ENCODE data around the gene NMNAT2. TPM values are rescaled to one million over a fixed set of nuclear protein-coding genes. Genes with fewer than 3 reads are reported as not detected.

Gene NMNAT2
- total RNA-seq, 1 experiment from 2014 or later: 4.7 TPM

DNA sequence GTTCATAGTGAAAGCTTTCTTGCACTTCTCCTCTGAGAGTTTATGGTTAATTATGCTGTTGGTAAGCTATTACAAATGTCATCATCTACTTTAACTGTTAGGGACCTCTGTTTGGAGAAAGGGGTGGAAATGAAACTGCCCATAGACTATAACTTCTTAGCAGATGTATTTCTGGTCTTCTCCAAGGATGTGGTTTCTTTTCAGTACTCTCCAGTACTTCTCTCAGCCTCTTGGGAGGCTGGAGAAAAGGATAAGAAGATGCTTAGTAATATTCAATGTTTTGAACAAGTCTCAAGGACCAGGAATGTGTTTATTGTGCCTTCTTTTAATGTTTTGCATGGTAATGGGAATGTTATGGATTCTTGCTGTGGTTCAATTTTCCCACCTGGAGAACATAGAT lies 171.7 kb downstream of the NMNAT2 start:
- H3K27ac Mint-ChIP-seq (ENCODE audit: low read depth, unreplicated experiment): no peak overlapping the region

DNA sequence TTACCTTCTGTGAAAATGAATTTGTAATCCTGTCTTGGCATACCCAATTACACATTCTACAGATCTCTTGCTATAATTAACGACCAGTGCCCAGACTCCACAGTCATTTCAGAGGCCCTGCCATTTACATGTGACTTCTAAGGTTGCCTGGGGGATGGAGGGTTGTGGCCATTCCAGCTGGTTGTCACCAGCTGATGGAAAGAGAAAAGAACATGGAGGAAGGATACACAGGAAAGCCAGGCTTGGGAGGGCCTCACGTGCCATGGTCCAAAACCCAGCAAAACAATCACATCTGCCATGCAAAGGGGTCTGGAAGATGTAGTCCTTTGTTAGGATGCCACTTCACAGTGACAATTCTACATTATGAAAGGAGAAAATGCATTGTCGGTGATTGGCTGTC lies 172.8 kb downstream of the NMNAT2 start:
- no TSS peak for BruUV-seq (replicated peaks)
- Mint-ChIP-seq H3K27me3 (ENCODE audit: insufficient read depth, unreplicated experiment) (no peaks in the 10 kb centered on the region), H3K36me3 (ENCODE audit: insufficient read depth, unreplicated experiment) (peaks cover 67% of the 10 kb centered on the region), H3K27ac (ENCODE audit: low read depth, unreplicated experiment) (peak overlapping the region; percentile 35), H3K9me3 (ENCODE audit: unreplicated experiment) (peaks cover 7% of the 10 kb centered on the region), H3K4me3 (ENCODE audit: unreplicated experiment) (no peak overlapping the region), H3K4me1 (ENCODE audit: insufficient read depth, unreplicated experiment) (peaks cover 36% of the 10 kb centered on the region)
- ChIA-PET CTCF (interaction anchor here (0.7 to 1.6 kb wide), 3 partner anchors 22 to 393 kb away, joined by 3 to 4 read pairs (median 4); no protein-coding TSS in a partner anchor), POLR2A (interaction anchor here (0.9 to 5.4 kb wide), 7 partner anchors 10 to 185 kb away, joined by 3 to 32 read pairs (median 3); no protein-coding TSS in a partner anchor)
- intact Hi-C loops (cut with micrococcal nuclease): no loop called here
- DNase-seq (ENCODE audit: unreplicated experiment): no peak
- TF ChIP-seq, protein P1, sequence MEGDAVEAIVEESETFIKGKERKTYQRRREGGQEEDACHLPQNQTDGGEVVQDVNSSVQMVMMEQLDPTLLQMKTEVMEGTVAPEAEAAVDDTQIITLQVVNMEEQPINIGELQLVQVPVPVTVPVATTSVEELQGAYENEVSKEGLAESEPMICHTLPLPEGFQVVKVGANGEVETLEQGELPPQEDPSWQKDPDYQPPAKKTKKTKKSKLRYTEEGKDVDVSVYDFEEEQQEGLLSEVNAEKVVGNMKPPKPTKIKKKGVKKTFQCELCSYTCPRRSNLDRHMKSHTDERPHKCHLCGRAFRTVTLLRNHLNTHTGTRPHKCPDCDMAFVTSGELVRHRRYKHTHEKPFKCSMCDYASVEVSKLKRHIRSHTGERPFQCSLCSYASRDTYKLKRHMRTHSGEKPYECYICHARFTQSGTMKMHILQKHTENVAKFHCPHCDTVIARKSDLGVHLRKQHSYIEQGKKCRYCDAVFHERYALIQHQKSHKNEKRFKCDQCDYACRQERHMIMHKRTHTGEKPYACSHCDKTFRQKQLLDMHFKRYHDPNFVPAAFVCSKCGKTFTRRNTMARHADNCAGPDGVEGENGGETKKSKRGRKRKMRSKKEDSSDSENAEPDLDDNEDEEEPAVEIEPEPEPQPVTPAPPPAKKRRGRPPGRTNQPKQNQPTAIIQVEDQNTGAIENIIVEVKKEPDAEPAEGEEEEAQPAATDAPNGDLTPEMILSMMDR (IDR thresholded peaks at IDR 0.05; ENCODE audit: unreplicated experiment): no peak

More for the DNA sequence above, 171.7 kb downstream of the NMNAT2 start:
- Mint-ChIP-seq H3K4me1 (ENCODE audit: insufficient read depth, unreplicated experiment) (peaks cover 38% of the 10 kb centered on the region), H3K27me3 (ENCODE audit: insufficient read depth, unreplicated experiment) (no peaks in the 10 kb centered on the region), H3K36me3 (ENCODE audit: insufficient read depth, unreplicated experiment) (peaks cover 57% of the 10 kb centered on the region), H3K4me3 (ENCODE audit: unreplicated experiment) (no peak overlapping the region), H3K9me3 (ENCODE audit: unreplicated experiment) (peaks cover 8% of the 10 kb centered on the region)
- no TSS peak for BruUV-seq (replicated peaks)
- no peak for DNase-seq (ENCODE audit: unreplicated experiment)
- intact Hi-C loops (cut with micrococcal nuclease): no loop called here
- CTCF ChIA-PET: interaction anchor here (0.5 to 2.0 kb wide), 7 partner anchors 9 to 309 kb away, joined by 3 to 7 read pairs (median 3); no protein-coding TSS in a partner anchor
- POLR2A ChIA-PET: interaction anchor here (1.7 to 5.4 kb wide), 3 partner anchors 11 to 32 kb away, joined by 5 to 32 read pairs (median 9); no protein-coding TSS in a partner anchor
- TF ChIP-seq, protein P1 (IDR thresholded peaks at IDR 0.05; ENCODE audit: unreplicated experiment): no peak

DNA sequence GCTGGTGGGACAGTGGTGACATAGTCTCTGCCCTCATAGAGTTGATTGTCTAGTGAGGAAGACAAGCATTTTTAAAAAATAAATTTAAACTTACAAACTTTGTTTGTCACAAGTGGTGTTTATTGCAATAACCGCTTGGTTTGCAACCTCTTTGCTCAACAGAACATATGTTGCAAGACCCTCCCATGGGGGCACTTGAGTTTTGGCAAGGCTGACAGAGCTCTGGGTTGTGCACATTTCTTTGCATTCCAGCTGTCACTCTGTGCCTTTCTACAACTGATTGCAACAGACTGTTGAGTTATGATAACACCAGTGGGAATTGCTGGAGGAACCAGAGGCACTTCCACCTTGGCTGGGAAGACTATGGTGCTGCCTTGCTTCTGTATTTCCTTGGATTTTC lies 173.7 kb downstream of the NMNAT2 start:
- no TSS peak for BruUV-seq (replicated peaks)
- H3K4me1 Mint-ChIP-seq (ENCODE audit: insufficient read depth, unreplicated experiment): peaks cover 27% of the 10 kb centered on the region
- intact Hi-C loops (cut with micrococcal nuclease): no loop called here
- POLR2A ChIA-PET: interaction anchor here (0.9 to 5.4 kb wide), 12 partner anchors 10 to 184 kb away, joined by 3 to 32 read pairs (median 5); no protein-coding TSS in a partner anchor
- H3K27ac Mint-ChIP-seq (ENCODE audit: low read depth, unreplicated experiment): no peak overlapping the region
- CTCF ChIA-PET: interaction anchor here (0.7 to 1.6 kb wide), 4 partner anchors 10 to 52 kb away, joined by 3 to 9 read pairs (median 4); no protein-coding TSS in a partner anchor
- H3K27me3 Mint-ChIP-seq (ENCODE audit: insufficient read depth, unreplicated experiment): no peaks in the 10 kb centered on the region
- no peaks in the 10 kb centered on the region for H3K9me3 Mint-ChIP-seq (ENCODE audit: unreplicated experiment)
- DNase-seq (ENCODE audit: unreplicated experiment): peak; percentile 91
- H3K36me3 Mint-ChIP-seq (ENCODE audit: insufficient read depth, unreplicated experiment): peaks cover 74% of the 10 kb centered on the region
- TF ChIP-seq, protein P1 (IDR thresholded peaks at IDR 0.05; ENCODE audit: unreplicated experiment): no peak
- no peak overlapping the region for H3K4me3 Mint-ChIP-seq (ENCODE audit: unreplicated experiment)

DNA sequence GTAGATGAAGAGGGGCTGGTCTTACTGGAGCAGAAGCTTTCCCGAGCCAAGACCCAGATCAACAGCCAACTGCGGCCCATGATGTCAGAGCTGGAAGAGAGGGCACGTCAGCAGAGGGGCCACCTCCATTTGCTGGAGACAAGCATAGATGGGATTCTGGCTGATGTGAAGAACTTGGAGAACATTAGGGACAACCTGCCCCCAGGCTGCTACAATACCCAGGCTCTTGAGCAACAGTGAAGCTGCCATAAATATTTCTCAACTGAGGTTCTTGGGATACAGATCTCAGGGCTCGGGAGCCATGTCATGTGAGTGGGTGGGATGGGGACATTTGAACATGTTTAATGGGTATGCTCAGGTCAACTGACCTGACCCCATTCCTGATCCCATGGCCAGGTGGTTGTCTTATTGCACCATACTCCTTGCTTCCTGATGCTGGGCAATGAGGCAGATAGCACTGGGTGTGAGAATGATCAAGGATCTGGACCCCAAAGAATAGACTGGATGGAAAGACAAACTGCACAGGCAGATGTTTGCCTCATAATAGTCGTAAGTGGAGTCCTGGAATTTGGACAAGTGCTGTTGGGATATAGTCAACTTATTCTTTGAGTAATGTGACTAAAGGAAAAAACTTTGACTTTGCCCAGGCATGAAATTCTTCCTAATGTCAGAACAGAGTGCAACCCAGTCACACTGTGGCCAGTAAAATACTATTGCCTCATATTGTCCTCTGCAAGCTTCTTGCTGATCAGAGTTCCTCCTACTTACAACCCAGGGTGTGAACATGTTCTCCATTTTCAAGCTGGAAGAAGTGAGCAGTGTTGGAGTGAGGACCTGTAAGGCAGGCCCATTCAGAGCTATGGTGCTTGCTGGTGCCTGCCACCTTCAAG lies 174.8 kb downstream of the NMNAT2 start:
- no peaks in the 10 kb centered on the region for H3K27me3 Mint-ChIP-seq (ENCODE audit: insufficient read depth, unreplicated experiment)
- TF ChIP-seq, protein P1 (IDR thresholded peaks at IDR 0.05; ENCODE audit: unreplicated experiment): no peak
- ChIA-PET CTCF (interaction anchor here (0.6 to 1.9 kb wide), 7 partner anchors 9 to 281 kb away, joined by 3 to 9 read pairs (median 4); no protein-coding TSS in a partner anchor), POLR2A (interaction anchor here (0.7 to 3.1 kb wide), 16 partner anchors 9 to 403 kb away, joined by 3 to 40 read pairs (median 5); no protein-coding TSS in a partner anchor)
- no peak overlapping the region for H3K4me3 Mint-ChIP-seq (ENCODE audit: unreplicated experiment)
- no peaks in the 10 kb centered on the region for H3K9me3 Mint-ChIP-seq (ENCODE audit: unreplicated experiment)
- peaks cover 80% of the 10 kb centered on the region for H3K36me3 Mint-ChIP-seq (ENCODE audit: insufficient read depth, unreplicated experiment)
- peaks cover 18% of the 10 kb centered on the region for H3K4me1 Mint-ChIP-seq (ENCODE audit: insufficient read depth, unreplicated experiment)
- DNase-seq (ENCODE audit: unreplicated experiment): peak; percentile 62
- peak overlapping the region; percentile 86 for H3K27ac Mint-ChIP-seq (ENCODE audit: low read depth, unreplicated experiment)
- intact Hi-C loops (cut with micrococcal nuclease): no loop called here
- BruUV-seq (replicated peaks): TSS peak; percentile 72

All from MCF 10A (cell line).